HCT116 (cell line): ENCODE data around the gene TNFRSF25. TPM values are rescaled to one million over a fixed set of nuclear protein-coding genes. Genes with fewer than 3 reads are reported as not detected.
A peak's percentile ranks its signal among the peaks of the same experiment; 100 is the strongest.
"Not testable (repeated sequence)": the region's sequence is repeated elsewhere in the genome, so short reads cannot be mapped to it uniquely, and the experiment has no call there.

Experiments used
- ATAC-seq: fragments of 200-7000 bp; cut with Tn5 transposase; 2 replicates; pipeline ENCODE4 v1.9.1; 2020; ENCODE audit warnings: mild to moderate bottlenecking, moderate library complexity
- BruUV-seq: library from RNA; stranded (reverse); fragments of 400-500 nt; replicated peaks from 2 replicates; lab custom pipeline; 2021; lab: Mats Ljungman, UMichigan
- CTCF ChIA-PET: fragments of 300-600 bp; sonication (Branson Sonifier 250); formaldehyde crosslinking; loops from one replicate; lab custom pipeline; 2021; ENCODE audit warnings: antibody characterized with exemption; lab: Charles Lee
- POLR2A ChIA-PET: fragments of 300-600, 350-600 bp; sonication (Branson Sonifier 250); formaldehyde crosslinking; loops from one replicate; lab custom pipeline; 2021; ENCODE audit warnings: antibody characterized with exemption; lab: Charles Lee
- RAD21 ChIA-PET, 2 experiments: fragments of 300-600 bp; sonication (Branson Sonifier 250); formaldehyde crosslinking; loops; one replicate each; lab custom pipeline; 2023; ENCODE audit warnings: low total read pairs in 2 of 2; ENCODE audit not compliant: uncharacterized antibody in 2 of 2, unreplicated experiment in 2 of 2, low non-redundant PET in 1 of 2; lab: Charles Lee
- DNase-seq: peaks from one replicate; pipeline ENCODE4 v3.0.0-alpha.2; 2010; ENCODE audit warnings: low read depth, low spot score
- H2AFZ ChIP-seq: fragments of 200-600 bp; shearing (Covaris generic), sonication (generic); 2 replicates; pipeline ENCODE4 v1.6.1; 2017; ENCODE audit warnings: low read depth, mixed run types, mixed read lengths, antibody characterized with exemption, low read length; ENCODE audit not compliant: poor library complexity, severe bottlenecking
- H3K27ac ChIP-seq: 2 replicates; pipeline ENCODE4 v1.5.1; 2012; ENCODE audit warnings: low read depth, low read length
- H3K27me3 ChIP-seq: fragments of 200-600 bp; sonication (generic); 2 replicates; pipeline ENCODE4 v1.6.1; 2016; ENCODE audit warnings: mixed run types, low read length, mixed read lengths; ENCODE audit not compliant: insufficient read depth
- H3K36me3 ChIP-seq, 2 experiments: fragments of 200-500 bp in 1 of 2; fragments of 200-600 bp in 1 of 2; sonication (Bioruptor generic) in 1 of 2; sonication (generic) in 1 of 2; 2 replicates each; pipeline versions ENCODE4 v1.5.1 to v1.6.1; 2014 to 2016; ENCODE audit warnings: low read length in 2 of 2, inconsistent platforms in 1 of 2, mixed read lengths in 1 of 2, mixed run types in 1 of 2; ENCODE audit not compliant: insufficient read depth in 2 of 2, control insufficient read depth in 1 of 2
- H3K4me1 ChIP-seq, 2 experiments: fragments of 200-600 bp in 1 of 2; sonication (generic) in 1 of 2; 2 replicates each; pipeline versions ENCODE4 v1.5.1 to v1.6.1; 2012 to 2017; ENCODE audit warnings: low read length in 2 of 2, inconsistent platforms in 1 of 2, mild to moderate bottlenecking in 1 of 2, mixed read lengths in 1 of 2, mixed run types in 1 of 2, moderate library complexity in 1 of 2; ENCODE audit not compliant: insufficient read depth in 2 of 2, control insufficient read depth in 1 of 2
- H3K4me2 ChIP-seq: fragments of 200-600 bp; sonication (generic); 2 replicates; pipeline ENCODE4 v1.6.1; 2017; ENCODE audit warnings: mixed run types, low read length, mixed read lengths
- H3K4me3 ChIP-seq, 2 experiments: fragments of 200-600 bp in 1 of 2; sonication (generic) in 1 of 2; replicated peaks in 1 of 2; 2 replicates each; pipeline ENCODE4 v1.5.1; 2011 to 2016; ENCODE audit warnings: low read length in 2 of 2, control low read depth in 1 of 2, low read depth in 1 of 2, mild to moderate bottlenecking in 1 of 2, mixed read lengths in 1 of 2, mixed run types in 1 of 2
- H3K79me2 ChIP-seq: fragments of 200-600 bp; sonication (generic); 2 replicates; pipeline ENCODE4 v1.6.1; 2017; ENCODE audit warnings: mild to moderate bottlenecking, mixed run types, low read length, moderate library complexity, mixed read lengths; ENCODE audit not compliant: insufficient read depth
- H3K9ac ChIP-seq: fragments of 200-600 bp; sonication (generic); 2 replicates; pipeline ENCODE4 v1.6.1; 2016; ENCODE audit warnings: low read length, mixed read lengths
- H3K9me2 ChIP-seq: fragments of 200-600 bp; sonication (generic), shearing (Covaris generic); 2 replicates; pipeline ENCODE4 v1.6.1; 2017; ENCODE audit warnings: mixed run types, mild to moderate bottlenecking, moderate library complexity; ENCODE audit not compliant: insufficient read depth
- H3K9me3 ChIP-seq, 2 experiments: fragments of 200-500 bp in 1 of 2; fragments of 200-600 bp in 1 of 2; sonication (Bioruptor generic) in 1 of 2; sonication (generic) in 1 of 2; 2 replicates each; pipeline ENCODE4 v1.6.1; 2014 to 2017; ENCODE audit warnings: low read length in 2 of 2, mixed read lengths in 2 of 2, inconsistent platforms in 1 of 2, low read depth in 1 of 2, mild to moderate bottlenecking in 1 of 2, mixed run types in 1 of 2, moderate library complexity in 1 of 2; ENCODE audit not compliant: control insufficient read depth in 1 of 2, insufficient read depth in 1 of 2
- H4K20me1 ChIP-seq: fragments of 200-600 bp; sonication (generic), shearing (Covaris generic); 2 replicates; pipeline ENCODE4 v1.6.1; 2017; ENCODE audit warnings: mixed run types, mild to moderate bottlenecking, moderate library complexity; ENCODE audit not compliant: insufficient read depth
- intact Hi-C: fragments of 100-400 bp; cut with micrococcal nuclease; formaldehyde crosslinking; loops from 2 replicates; pipeline ENCODE4 v1.10.0; 2022
- total RNA-seq: library from RNA; stranded (reverse); gene quantifications from one replicate; pipeline ENCODE4 v1.2.1, GENCODE V29; 2021; ENCODE audit not compliant: unreplicated experiment

Gene TNFRSF25
- total RNA-seq, 1 experiment from 2014 or later, result 27.5 TPM

DNA sequence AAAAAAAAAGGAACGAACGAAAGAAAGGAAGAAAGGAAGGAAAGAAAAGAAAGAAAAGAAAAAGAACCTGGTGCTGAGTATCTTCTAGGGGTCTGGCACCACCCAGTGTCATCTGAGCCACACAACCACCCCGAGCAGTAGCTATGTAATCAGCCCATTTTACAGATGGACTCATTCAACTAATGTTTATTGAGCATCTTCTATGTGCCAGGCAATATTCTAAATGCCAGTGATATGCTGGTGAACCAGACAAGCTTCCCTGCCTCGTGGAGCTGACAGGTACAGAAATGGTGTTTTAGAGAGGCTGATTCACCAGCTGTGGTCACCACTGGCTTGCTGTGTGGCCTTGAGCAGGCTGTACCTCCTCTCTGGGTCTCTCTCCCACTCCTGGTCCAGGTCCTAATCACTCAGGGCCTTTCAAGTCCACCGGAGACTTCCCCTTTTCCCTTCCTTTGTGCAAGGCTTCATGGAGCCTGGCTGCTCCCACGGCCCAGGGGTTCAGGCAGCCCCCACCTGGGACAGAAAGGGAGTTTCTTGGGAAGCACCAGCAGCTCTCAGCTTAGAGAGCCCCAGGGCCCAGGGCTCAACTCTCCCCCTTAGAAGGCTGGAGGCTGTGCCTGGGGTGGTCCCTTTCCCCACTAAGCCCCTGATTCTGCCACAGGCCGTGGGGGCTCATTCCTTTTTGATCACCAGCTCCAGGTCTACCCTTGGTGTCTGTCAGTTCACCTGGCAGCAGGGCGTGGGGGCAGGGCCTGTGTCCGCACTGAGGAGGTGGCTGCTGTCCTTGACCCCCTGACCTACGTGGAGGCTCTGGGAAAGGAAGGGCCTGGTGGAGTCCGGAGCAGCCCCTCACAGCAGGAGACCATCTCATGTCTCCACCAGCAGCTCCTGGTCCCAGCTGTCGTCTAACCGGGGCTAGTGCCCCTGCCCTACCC lies 34.1 kb downstream of the TNFRSF25 start:
- ATAC-seq, H3K9ac ChIP-seq, H3K4me3 ChIP-seq, H3K9me2 ChIP-seq, H3K4me2 ChIP-seq, BruUV-seq, H4K20me1 ChIP-seq, DNase-seq, H3K27me3 ChIP-seq, intact Hi-C loops, H2AFZ ChIP-seq, H3K36me3 ChIP-seq, H3K9me3 ChIP-seq, H3K27ac ChIP-seq, H3K79me2 ChIP-seq: not testable (repeated sequence)
- ChIA-PET RAD21 (interaction anchor here in 1 of 2 experiments (1.2 kb wide), 1 partner anchor 9 kb away, joined by 3 read pairs; no protein-coding TSS in a partner anchor), CTCF (interaction anchor here (0.7 kb wide), 1 partner anchor 227 kb away, joined by 4 read pairs; no protein-coding TSS in a partner anchor), POLR2A (interaction anchor here (0.7 to 1.3 kb wide), 2 partner anchors 12 to 14 kb away, joined by 3 to 4 read pairs; partner anchors contain the start of gene HES2)
- peaks cover 15 to 22% of the 10 kb centered on the region in 2 experiments for H3K4me1 ChIP-seq

DNA sequence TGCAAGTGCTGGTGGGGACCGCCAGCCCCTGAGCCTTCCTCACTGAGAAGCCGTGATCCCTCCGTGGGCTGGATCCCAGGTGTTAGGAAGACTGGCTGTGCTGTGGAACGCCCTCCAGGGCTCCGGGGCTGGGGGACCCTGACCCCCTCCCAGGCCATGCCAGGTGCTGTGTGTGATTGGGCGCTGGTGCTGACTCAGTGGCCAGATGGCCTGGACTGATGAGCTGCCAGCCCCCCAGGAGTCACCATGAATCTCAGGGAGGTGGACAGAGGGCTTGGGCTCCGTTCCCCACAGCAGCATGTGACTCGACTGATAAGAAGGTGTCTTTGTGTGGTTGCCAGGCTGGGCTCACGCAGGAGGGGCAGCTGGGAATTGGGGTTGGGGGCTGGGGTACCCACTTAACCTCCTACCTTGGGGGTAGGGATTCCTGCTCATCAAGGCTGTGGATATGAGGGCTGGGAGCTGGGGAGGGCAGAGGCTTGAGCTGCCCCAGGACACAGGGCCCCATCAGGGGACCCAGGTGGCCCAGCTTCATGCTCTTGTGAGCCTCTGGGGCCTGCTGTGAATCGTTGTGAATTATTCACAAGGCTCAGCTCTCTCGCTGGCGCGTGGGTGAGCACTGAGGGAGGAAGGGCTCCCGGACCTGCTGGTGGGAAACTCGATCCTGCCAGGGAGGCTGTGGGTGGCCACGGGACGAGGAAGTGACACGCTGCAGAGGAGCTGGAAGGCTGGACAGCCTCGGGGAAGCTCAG lies 36.1 kb downstream of the TNFRSF25 start:
- H3K4me1 ChIP-seq, result peaks cover 29 to 43% of the 10 kb centered on the region in 2 experiments
- H3K36me3 ChIP-seq, DNase-seq, H4K20me1 ChIP-seq, H3K9me3 ChIP-seq, H2AFZ ChIP-seq, RAD21 ChIA-PET, BruUV-seq, H3K4me3 ChIP-seq, H3K4me2 ChIP-seq, H3K27ac ChIP-seq, intact Hi-C loops, H3K27me3 ChIP-seq, ATAC-seq, H3K9ac ChIP-seq, H3K9me2 ChIP-seq: not testable (repeated sequence)
- ChIA-PET POLR2A (interaction anchor here (1.3 kb wide), 1 partner anchor 10 kb away, joined by 3 read pairs; the partner anchor contains the start of gene HES2), CTCF (interaction anchor here (0.7 to 1.8 kb wide), 4 partner anchors 8 to 61 kb away, joined by 3 to 7 read pairs (median 4); no protein-coding TSS in a partner anchor)
- H3K79me2 ChIP-seq, result peaks cover 11% of the 10 kb centered on the region; the same call in 1 of the 2 replicates

DNA sequence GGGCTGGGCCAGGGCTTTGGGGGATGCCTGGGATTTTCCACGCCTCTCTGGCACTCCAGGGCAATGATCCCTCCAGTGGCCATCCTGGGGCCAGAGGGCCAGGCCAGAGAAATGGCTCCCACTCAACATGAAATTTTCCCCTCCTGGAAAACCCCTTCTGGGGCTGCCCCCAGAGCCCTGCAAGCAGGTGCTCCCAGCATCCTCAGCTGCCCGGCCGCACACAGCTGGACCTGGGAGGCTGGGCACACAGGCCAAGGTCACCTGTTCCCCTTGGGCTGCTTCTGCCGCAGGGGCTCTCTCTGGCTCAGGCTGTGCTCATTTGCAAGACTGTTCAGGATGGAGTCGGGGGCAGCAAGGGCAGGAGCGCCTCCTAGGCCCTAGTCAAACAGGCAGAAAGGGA lies 37.5 kb downstream of the TNFRSF25 start:
- H3K9ac ChIP-seq, H3K9me2 ChIP-seq, H4K20me1 ChIP-seq, RAD21 ChIA-PET, H3K36me3 ChIP-seq, H3K27me3 ChIP-seq, ATAC-seq, H3K4me2 ChIP-seq, DNase-seq, H3K9me3 ChIP-seq, H3K4me3 ChIP-seq, intact Hi-C loops, H2AFZ ChIP-seq, BruUV-seq: not testable (repeated sequence)
- Histone ChIP-seq H3K4me1 (peaks cover 36 to 56% of the 10 kb centered on the region in 2 experiments), H3K27ac (peak overlapping the region; percentile 81; the same call in 1 of the 2 replicates), H3K79me2 (peaks cover 11% of the 10 kb centered on the region; the same call in 1 of the 2 replicates)
- ChIA-PET CTCF (interaction anchor here (1.2 to 2.7 kb wide), 3 partner anchors 10 to 20 kb away, joined by 3 to 19 read pairs (median 4); no protein-coding TSS in a partner anchor), POLR2A (interaction anchor here (0.9 kb wide), 1 partner anchor 10 kb away, joined by 3 read pairs; no protein-coding TSS in a partner anchor)
